ENCODE measurements around the gene ZNF837. TPM values are rescaled to one million over a fixed set of nuclear protein-coding genes. Genes with fewer than 3 reads are reported as not detected.
"Not testable (repeated sequence)": the region's sequence is repeated elsewhere in the genome, so short reads cannot be mapped to it uniquely, and the experiment has no call there.

The ZNF837 gene
- 0.34 and 3.4 TPM in 2 replicates for total RNA-seq (2014; rRNA removed; shearing (Covaris generic))

DNA sequence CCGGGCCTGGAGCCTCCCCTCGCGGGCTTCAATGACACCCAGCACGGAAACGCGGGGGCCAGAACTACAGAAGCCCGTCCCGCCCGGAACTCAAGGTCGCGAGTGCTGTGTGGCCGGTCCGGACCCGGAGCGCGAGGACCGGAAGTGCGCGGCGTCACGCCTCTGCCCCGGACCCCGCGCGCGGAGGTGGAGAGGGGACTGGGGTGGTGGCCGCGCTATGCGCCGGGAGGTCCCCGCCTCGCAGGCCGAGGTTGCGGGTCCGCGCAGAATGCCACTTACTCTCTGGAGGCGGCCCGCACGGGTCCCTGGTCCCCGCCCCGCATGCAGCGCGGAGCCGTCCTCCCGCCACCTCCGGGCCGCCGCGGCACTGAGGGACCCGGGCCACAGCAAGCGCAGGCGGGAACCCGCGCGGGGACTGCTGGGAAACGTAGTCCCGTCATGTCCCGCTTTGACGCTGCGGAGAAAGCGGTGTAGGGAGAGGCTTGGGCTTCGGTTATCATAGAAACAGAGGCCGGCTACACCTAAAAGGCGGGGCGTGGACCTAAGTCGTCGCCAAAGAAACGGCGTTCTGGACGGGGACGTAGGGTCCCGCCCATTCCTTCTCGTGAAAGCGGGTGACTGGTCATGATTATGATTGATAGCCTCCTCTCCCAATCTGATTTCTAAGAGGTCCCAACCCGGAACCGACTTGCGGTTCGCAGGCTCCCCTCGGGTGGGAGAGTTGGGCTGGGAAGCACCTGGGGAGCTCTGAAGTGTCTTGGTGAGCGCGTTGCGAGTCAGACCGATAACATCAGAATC is at the start of gene ZNF837:
TSS of gene ZNF837 (minus strand) at position 369 of the 798 bp plus-strand sequence. CDS start 11,698 bp downstream, outside the sequence.
- DNase-seq (ENCODE audit: low read depth), result peak; percentile 100

DNA sequence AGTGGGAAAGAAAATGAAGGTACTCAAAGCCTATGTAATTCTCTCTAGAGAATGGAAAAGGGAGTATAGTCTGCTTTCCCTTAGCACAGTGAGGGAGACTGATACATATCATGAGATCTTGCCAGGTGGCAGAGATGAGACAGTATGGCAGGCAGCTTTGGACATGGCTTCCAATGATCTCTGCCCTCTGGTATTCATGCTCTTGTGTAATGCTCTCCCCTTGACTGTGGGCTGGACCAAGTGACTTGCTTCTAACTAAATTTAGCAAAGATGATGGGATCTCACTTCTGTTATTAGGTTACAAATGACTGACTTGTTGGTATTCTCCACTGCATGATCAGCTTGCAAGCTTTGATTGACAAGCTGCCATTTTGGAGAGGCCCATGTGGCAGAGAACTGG is 48.9 kb upstream of the ZNF837 start:
- no peak for DNase-seq (ENCODE audit: low read depth)

DNA sequence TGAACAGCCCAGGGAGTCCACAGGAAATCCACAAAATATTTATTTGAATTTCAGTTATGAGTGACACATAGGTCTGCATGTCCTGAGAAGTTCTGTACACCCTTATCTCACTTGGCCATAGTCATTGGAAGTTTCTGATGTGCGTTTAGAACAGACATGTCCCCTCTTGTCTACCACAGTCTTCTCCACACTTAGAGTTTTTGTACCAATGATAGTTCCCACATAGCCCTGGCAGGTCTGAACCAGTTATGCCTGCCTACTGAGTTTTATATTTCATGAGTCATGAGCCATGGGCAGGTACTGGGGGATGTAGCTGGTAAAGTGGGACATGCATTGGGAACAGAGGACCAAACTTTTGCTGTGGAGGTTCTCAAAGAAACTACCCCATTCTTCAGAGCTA is 47.8 kb upstream of the ZNF837 start:
- no peak for DNase-seq (ENCODE audit: low read depth)

DNA sequence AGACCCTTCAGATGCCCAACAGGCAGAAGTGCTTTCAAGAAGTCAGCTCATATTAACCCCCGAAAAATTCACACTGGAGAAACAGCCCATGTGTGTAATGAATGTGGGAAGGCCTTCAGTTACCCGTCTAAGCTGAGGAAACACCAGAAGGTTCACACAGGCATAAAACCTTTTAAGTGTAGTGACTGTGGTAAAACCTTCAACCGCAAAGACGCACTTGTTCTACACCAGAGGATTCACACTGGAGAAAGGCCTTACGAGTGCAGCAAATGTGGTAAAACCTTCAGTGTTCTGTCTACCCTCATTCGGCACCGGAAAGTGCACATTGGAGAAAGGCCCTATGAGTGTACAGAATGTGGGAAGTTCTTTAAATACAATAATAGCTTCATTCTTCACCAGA is 36.2 kb upstream of the ZNF837 start:
- no peak for DNase-seq (ENCODE audit: low read depth)

DNA sequence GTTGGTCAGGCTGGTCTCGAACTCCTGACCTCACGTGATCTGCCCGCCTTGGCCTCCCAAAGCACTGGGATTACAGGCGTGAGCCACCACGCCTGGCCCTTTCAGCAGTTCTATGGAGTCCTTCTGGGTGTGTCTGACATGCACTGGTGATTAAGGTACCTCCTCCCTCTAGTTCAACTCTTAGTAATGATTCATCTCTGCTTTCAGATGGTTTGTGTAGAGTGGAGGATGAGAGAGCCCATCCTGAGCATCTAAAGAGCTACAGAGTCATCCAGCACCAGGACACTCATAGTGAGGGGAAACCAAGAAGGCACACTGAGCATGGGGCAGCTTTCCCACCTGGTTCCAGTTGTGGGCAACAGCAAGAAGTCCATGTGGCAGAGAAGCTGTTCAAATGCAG is 35.8 kb upstream of the ZNF837 start:
- no peak for DNase-seq (ENCODE audit: low read depth)

DNA sequence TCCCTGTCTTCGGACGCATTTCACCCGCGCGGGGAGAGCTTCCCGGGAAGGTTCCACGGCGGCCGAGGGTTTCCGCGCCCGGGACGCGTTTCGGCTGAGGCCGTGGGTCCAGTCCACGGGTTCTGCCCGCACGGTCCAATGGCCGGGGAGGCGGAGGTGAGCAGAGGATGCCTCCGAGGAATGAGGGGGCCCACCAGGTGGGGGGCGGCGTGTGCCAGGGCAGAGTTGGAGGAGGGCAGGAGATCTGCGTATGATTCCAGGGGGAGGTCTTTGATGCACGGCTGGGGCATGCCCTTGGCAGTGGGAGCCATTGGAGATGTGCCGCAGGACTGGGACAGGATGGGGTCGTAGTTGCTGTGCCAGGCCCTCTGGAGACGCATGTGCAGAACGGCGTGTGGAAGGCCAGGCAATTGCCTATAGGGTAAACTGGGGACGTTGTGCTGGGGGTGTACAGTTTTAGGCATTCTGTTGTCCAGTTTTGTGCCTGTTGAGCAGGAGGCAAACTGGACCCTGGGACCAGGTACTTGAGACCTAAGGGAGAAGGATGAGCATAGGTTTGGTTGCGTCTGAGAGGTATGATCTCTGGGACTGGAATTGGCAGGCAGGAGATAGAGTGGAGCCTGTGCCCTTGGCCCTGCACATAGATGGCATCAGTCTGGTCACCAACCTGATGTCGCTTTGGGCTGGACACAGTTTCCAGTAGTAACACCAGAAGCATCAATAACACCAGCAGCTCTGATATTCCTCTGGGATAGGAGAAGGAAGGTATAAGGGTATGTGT is 28.4 kb upstream of the ZNF837 start:
- peak; percentile 40 for DNase-seq (ENCODE audit: low read depth)

DNA sequence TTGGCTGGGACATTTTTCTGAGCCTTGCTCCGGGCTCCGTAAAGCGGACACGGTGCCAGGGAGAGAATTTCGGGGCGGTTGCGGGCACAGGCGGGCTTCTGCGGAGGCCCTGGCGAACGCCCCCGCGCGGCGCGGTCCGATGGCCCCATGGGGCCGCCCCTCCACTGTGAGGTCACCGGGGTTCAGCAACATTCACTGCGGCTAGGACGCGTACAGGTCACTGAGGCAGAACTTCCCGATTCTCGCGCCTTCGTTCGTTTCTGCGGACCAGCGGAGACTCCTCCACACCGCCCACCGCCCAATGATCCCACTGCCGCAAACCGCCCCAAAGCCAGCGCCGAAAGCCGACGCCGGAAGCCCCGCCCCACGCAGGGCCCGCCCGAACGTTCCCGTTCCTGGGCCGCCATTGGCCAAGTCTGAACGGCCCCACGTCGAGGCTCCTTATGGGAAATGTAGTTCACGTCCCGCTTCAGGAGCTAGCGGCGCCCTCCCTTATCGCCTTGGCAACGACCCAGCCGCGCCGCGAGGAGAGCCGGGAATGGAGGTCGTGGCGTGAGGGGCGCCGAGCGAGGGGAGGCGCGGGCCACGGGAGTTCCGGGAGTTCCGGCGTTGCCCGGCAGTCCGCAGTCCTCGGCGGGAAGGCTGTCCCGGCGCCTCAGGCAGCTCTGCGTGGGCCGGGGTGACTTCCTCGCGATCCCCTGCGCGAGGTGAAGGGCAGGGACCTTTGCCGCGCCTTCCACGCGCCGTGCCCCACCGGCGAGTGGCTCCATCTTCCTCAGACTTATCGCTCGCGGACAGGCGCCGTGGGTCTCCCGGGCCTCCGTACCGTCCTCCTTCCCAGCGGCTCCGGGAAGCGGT is 27.6 kb upstream of the ZNF837 start, which contains the start of gene ZNF584:
TSS of gene ZNF584 (plus strand) at position 498 of the 858 bp plus-strand sequence. CDS start 499 bp downstream, outside the sequence.
- DNase-seq (ENCODE audit: low read depth), result peak; percentile 94

DNA sequence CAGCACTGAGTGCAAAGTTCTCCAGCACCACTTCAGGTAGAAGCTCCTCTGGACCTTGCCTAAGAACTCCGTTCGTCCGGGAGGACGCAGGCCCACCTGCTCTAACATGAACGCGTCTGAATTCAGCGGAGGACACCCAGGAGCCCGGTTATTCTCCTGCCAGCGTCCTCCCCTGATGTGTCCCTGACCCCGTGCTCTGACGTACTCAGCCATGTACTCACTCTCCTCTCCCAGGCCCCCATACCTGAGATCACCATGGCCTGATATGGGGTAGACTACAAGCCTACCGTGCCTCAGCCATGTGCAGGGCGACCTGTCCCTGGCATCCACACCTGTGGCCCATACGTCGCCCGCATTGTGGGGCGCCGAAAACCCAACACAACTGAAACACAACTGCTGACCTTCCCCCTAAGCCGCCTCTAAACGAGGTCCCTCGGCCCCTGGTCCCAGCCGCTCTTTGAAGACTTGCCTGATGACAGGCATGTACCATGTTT is 26.9 kb upstream of the ZNF837 start:
- DNase-seq (ENCODE audit: low read depth), result no peak

DNA sequence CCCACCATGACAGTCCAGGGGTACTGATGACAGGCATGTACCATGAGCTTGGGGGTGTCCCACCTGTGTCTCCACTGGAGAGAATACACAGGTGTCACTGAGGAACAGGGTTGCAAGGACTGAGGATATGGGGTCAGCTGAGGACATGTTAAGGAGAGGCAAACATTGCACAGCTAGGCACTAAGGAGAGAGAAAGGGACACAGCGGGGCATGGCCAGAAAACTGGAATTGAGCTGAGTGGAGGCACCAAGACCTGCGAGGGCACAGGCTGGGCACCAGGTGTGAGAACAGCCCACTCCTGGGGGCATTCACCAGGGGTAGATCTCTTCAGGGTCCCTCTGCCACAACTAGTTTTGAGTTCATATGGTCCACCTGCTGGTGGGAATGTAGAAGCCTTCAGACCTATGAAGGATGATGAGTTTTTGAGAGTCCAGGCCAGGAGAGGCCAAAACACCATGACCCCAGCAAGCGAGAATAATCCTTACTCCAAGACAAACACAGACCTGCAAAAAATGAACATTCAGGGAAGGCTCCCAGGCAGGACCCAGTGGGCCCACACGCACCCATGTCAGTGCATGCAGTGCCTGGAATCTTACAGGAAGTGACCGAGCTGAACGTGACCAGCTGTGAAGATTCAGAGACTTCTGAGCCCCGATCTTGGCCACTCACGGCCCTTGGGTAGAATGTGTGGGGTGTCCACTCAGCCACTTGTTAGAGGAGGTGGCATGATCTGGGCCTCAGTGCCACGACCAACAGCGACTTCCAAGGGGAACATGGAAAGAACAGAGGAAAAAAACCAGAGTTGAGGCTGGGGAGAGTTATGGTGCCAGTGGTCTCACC is 26.2 kb upstream of the ZNF837 start:
- DNase-seq (ENCODE audit: low read depth), result no peak

DNA sequence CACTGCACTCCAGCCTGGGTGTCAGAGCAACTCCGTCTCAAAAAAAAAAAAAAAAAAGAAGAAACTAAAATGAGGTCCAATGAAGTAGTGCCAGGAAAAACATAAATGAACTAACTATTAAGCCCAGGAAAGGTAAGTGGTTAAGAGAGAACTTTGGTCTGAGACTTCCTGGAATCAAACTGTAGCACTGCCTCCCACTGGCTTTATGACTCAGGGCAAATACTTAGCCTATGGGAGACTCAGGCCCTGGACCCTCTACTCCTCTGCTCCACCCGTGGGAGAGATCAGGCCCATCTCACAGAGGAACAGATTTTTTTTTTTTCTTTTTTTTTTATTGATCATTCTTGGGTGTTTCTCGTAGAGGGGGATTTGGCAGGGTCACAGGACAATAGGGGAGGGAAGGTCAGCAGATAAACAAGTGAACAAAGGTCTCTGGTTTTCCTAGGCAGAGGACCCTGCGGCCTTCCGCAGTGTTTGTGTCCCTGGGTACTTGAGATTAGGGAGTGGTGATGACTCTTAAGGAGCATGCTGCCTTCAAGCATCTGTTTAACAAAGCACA is 23.2 kb upstream of the ZNF837 start:
- not testable (repeated sequence) for DNase-seq (ENCODE audit: low read depth)

DNA sequence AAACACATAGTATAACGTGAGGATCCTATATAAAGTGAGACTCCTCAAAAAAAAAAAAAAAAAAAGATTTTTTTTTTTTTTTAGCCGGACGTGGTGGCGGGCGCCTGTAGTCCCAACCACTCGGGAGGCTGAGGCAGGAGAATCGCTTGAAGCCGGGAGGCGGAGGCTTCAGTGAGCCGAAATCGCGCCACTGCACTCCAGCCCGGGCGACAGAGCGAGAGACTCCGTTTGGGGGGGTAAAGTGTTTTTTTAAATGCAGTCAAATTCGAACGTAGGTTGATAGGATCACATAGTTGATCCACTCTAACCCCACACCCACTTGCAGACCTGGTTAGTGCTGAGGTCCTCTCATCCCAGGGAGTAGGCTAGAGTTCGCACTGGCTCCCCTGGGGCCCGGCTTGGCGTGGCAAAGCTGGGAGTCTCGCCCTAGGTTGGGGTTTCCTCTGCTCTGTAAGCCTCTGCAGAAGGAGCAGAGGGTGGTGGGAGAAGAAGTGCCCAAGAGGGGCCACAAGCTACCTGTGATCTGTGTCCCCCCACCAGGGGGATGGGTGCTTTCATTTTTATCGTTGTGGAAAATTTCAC is 21.1 kb upstream of the ZNF837 start:
- DNase-seq (ENCODE audit: low read depth), result no peak

DNA sequence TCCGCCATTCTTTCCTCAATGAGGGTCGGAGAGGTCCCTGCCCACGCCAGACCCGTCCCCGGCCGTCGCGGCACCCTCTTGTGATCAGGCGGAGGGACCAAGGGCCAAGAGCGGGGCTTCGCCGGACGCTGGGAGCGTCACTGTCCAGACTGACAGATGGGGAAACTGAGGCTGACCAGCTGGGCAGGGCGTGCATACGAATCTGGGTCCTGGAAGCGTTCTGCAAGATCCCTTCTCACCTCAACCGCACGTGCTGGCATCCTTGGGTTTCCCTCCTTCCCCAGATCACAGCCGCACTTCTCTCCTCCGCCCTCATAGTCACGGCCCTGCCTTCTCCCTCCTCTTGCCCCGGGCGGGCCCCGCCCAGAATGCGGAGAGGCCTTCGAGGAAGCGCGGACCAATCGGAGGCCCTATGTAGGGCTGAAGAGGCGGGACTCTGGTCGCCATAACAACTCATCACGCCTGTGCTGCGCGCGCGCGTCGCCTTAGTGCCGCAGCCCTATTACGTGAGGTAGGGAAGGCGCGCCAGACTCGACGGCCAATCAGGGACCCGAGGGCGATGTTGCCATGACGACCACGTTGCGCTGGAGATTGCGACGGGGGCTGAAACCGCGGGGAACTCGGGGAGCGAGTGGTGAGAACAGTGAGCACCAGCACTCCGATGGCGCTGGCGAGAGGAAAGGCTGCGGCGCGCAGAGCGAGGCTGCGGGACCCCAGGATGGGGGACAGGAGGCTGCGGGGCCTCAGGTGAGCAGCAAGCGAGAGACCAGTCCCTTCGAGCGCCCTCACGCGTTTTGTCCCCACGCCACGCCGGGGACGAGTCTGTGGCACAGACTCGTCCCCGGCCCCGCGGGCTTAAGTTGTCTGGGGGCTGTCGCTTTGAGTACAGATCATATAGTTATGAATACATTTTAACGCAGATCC is 20.3 kb upstream of the ZNF837 start:
- DNase-seq (ENCODE audit: low read depth), result peak; percentile 99

DNA sequence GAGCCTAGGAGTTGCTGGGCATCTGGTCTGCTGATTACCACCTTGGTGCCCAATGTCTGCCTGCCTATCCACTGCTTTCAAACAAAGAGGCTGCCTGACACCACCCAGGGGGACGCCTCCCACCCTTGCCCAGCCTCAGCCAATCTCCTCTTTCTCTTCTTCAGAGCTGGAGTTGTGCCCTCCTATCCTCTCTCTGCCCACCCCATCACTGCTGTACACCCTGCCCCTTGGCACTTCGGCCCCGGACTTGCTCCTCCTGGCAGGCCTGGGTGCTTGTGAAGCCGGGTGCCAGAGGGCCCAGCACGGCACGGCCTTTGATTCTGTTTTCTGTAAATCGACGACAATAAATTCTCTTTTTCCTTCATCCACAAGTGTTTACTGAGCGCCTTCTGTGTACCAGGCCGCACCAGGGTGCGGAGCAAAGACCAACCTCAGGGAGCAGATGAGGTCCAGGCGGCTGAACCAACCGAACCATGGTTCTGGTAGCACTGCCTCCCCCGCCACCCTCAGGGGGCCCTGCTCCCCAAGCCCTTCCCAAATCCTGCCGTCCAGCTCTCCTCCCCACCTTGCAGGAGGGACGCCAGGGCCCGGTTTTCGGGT is 19.6 kb upstream of the ZNF837 start:
- peak; percentile 16 for DNase-seq (ENCODE audit: low read depth)

DNA sequence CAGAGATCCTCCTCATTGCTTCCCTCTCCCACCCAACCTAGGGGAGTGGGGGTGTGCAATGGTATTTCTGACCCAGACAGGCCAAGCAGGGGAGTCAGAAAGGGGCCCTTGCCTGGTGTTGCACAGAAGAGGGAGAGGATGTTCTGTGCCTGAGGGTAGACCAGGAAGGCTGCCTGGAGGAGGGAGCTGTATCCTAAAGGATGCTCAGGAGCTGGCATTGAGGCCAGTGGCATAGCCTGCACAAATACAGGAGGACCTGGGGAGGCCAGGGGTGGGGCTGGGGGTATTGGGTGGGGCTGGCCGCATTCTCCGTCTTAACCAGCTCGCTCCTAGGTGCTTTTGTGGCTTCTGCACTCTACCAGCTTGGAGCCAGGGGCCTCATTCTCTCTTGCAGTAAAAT is 19.1 kb upstream of the ZNF837 start:
- DNase-seq (ENCODE audit: low read depth), result no peak

DNA sequence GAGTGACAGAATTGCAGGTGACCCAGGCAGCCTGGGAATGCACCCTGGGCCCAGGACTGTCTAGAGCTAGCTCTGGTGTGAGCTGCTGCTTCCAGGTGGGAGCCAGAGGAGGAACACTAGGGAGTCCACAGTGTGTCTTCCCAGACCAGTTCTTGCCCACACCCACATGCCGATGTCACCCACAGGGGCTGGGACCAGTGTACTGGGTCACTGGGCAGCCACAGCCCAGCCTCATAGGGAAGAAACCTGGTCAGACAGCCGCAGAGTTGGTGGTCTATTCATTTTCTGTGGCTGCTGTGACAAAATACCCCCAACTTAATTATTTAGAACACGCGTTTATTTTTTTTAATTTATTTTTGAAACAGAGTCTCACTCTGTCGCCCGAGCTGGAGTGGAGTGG is 17.7 kb upstream of the ZNF837 start:
- DNase-seq (ENCODE audit: low read depth), result no peak

DNA sequence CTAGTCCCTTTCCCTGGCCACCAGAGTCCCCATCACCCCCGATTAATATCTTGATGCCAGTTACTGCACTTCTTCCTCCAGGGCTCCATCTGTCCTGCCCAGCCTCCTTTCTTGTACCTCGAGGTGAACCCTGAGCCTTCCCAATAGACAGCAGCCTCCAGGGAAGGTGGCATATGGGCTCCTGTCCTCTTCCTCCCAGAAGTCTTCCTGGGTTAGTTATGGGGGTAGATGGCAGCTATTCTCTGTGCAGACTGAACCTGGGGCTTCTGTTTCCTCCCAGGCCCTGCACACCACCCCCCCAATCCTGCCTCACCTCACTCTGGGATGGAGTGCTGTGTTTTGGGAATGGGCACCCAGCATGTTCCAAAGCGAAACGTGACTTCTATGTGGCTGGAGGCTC is 17.3 kb upstream of the ZNF837 start:
- no peak for DNase-seq (ENCODE audit: low read depth)

DNA sequence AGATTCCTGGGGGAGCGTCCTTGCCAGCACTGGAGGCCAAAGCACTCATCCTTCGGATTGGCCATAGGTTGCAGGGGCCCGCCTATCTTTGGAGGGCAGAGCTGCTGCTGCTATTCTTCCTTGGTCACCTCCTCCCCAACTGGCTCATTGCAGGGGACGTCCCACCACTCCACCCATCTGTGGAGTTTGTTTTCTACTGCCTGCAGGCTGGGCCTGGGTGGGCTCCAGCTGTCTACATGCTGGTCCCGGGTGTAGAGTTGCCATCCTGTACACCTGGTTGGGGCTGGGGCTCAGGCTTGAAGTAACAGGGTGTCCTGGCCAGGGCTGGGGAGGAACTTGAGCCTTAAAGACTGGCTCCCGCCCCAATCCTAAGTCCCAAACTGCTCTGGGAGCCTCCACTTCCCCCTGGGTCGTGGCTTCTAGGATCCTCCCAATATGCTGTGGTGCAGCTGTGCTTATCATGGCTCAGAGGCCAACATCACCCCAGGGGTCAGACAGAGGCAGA is 16.8 kb upstream of the ZNF837 start:
- DNase-seq (ENCODE audit: low read depth), result no peak

Measured in M059J (cell line).